H1 (cell line): ENCODE measurements around the gene MRM2. TPM values are rescaled to one million over a fixed set of nuclear protein-coding genes. Genes with fewer than 3 reads are reported as not detected.

ENCODE experiments used
- CTCF ChIA-PET: fragments of 300-600 bp; sonication (Branson Sonifier 250); formaldehyde crosslinking; loops from one replicate; lab custom pipeline; 2021; ENCODE audit not compliant: partially characterized antibody; lab: Charles Lee
- POLR2A ChIA-PET: fragments of 300-600 bp; sonication (Branson Sonifier 250); formaldehyde crosslinking; loops from one replicate; lab custom pipeline; 2021; ENCODE audit warnings: inconsistent platforms; ENCODE audit not compliant: partially characterized antibody; lab: Charles Lee
- DNase-seq, 2 experiments: peaks; one replicate each; pipeline versions ENCODE4 v3.0.0 to v3.0.0-alpha.2; 2010 to 2022; ENCODE audit warnings: low spot score in 2 of 2, low read depth in 1 of 2, mixed read lengths in 1 of 2
- FAIRE-seq: peaks from 2 replicates; lab custom pipeline; 2011; peaks lifted over from hg19 to GRCh38; lab: Jason Lieb, UNC
- H2AFZ ChIP-seq: 2 replicates; pipeline ENCODE4 v1.8.1; 2012; ENCODE audit warnings: low read length, inconsistent platforms
- H2AK5ac ChIP-seq: 2 replicates; pipeline ENCODE4 v1.6.1; 2013; ENCODE audit warnings: low read depth, low read length
- H2BK120ac ChIP-seq: replicated peaks from 2 replicates; pipeline ENCODE3; 2013; ENCODE audit warnings: low read depth, low read length, inconsistent platforms
- H2BK12ac ChIP-seq: 2 replicates; pipeline ENCODE4 v1.6.1; 2013; ENCODE audit warnings: low read depth, low read length
- H2BK15ac ChIP-seq: 2 replicates; pipeline ENCODE4 v1.6.1; 2013; ENCODE audit warnings: low read length
- H2BK20ac ChIP-seq: 2 replicates; pipeline ENCODE4 v1.6.1; 2013; ENCODE audit warnings: low read length
- H2BK5ac ChIP-seq: 2 replicates; pipeline ENCODE4 v1.6.1; 2013; ENCODE audit warnings: low read depth, low read length
- H3K14ac ChIP-seq: 2 replicates; pipeline ENCODE4 v1.6.1; 2013; ENCODE audit warnings: inconsistent platforms; ENCODE audit not compliant: insufficient read length
- H3K18ac ChIP-seq: 2 replicates; pipeline ENCODE4 v1.6.1; 2013; ENCODE audit warnings: low read length; ENCODE audit errors: extremely low read depth
- H3K23ac ChIP-seq: 2 replicates; pipeline ENCODE4 v1.6.1; 2013; ENCODE audit warnings: inconsistent platforms; ENCODE audit not compliant: insufficient read length
- H3K23me2 ChIP-seq: 2 replicates; pipeline ENCODE4 v1.6.1; 2013; ENCODE audit warnings: low read depth, low read length
- H3K27ac ChIP-seq: 2 replicates; pipeline ENCODE4 v1.6.1; 2011; ENCODE audit warnings: low read depth, low read length, inconsistent platforms
- H3K27me3 ChIP-seq, 4 experiments: replicated peaks in 1 of 4; 1 replicate in 1 of 4; 2 replicates in 3 of 4; pipeline versions ENCODE4 v1.6.1 to v1.8.1; 2011 to 2013; ENCODE audit warnings: low read length in 3 of 4, mild to moderate bottlenecking in 3 of 4, inconsistent platforms in 2 of 4, mixed read lengths in 2 of 4, moderate library complexity in 1 of 4; ENCODE audit not compliant: control insufficient read depth in 3 of 4, insufficient read depth in 3 of 4; ENCODE audit errors: extremely low read depth in 1 of 4
- H3K36me3 ChIP-seq, 4 experiments: 2 replicates each; pipeline versions ENCODE4 v1.6.1 to v1.8.1; 2011 to 2013; ENCODE audit warnings: mild to moderate bottlenecking in 4 of 4, low read length in 3 of 4, moderate library complexity in 2 of 4, control low read depth in 1 of 4, inconsistent platforms in 1 of 4; ENCODE audit not compliant: insufficient read depth in 4 of 4, control insufficient read depth in 2 of 4
- H3K4ac ChIP-seq: replicated peaks from 2 replicates; pipeline ENCODE3; 2013; ENCODE audit warnings: low read length, low read depth, mixed read lengths, inconsistent platforms; ENCODE audit not compliant: insufficient read length
- H3K4me1 ChIP-seq, 4 experiments: replicated peaks in 1 of 4; 1 replicate in 1 of 4; 2 replicates in 3 of 4; pipeline versions ENCODE4 v1.6.1 to v1.8.1; 2011 to 2013; ENCODE audit warnings: low read length in 3 of 4, inconsistent platforms in 2 of 4, mixed read lengths in 1 of 4; ENCODE audit not compliant: insufficient read depth in 4 of 4, control insufficient read depth in 3 of 4
- H3K4me2 ChIP-seq, 2 experiments: 2 replicates each; pipeline versions ENCODE4 v1.6.1 to v1.8.1; 2011 to 2013; ENCODE audit warnings: low read depth in 2 of 2, low read length in 2 of 2, control low read depth in 1 of 2, inconsistent platforms in 1 of 2, mild to moderate bottlenecking in 1 of 2; ENCODE audit not compliant: insufficient read depth in 1 of 2
- H3K4me3 ChIP-seq, 4 experiments: fragments of 200-600, 300-600 bp in 1 of 4; sonication (generic), shearing (Covaris generic), sonication (Bioruptor Twin) in 1 of 4; 2 replicates each; pipeline versions ENCODE4 v1.5.1 to v1.8.1; 2011 to 2016; ENCODE audit warnings: low read length in 4 of 4, low read depth in 3 of 4, control low read depth in 2 of 4, inconsistent platforms in 2 of 4, mild to moderate bottlenecking in 2 of 4, mixed read lengths in 1 of 4, moderate library complexity in 1 of 4; ENCODE audit not compliant: insufficient read depth in 2 of 4; ENCODE audit errors: extremely low read depth in 1 of 4
- H3K56ac ChIP-seq: replicated peaks from 2 replicates; pipeline ENCODE3; 2013; ENCODE audit warnings: low read depth, mild to moderate bottlenecking, mixed read lengths, low read length, inconsistent platforms; ENCODE audit not compliant: insufficient read length
- H3K79me1 ChIP-seq: 2 replicates; pipeline ENCODE4 v1.6.1; 2013; ENCODE audit warnings: low read depth, low read length, control low read depth
- H3K79me2 ChIP-seq, 2 experiments: 2 replicates each; pipeline versions ENCODE4 v1.6.1 to v1.8.1; 2012 to 2013; ENCODE audit warnings: low read length in 2 of 2, mild to moderate bottlenecking in 2 of 2, inconsistent platforms in 1 of 2; ENCODE audit not compliant: insufficient read depth in 2 of 2, control insufficient read depth in 1 of 2
- H3K9ac ChIP-seq, 4 experiments: replicated peaks in 1 of 4; 1 replicate in 1 of 4; 2 replicates in 3 of 4; pipeline versions ENCODE4 v1.6.1 to v1.8.1; 2011 to 2013; ENCODE audit warnings: low read depth in 3 of 4, low read length in 3 of 4, control low read depth in 2 of 4, mild to moderate bottlenecking in 2 of 4, moderate library complexity in 2 of 4, inconsistent platforms in 1 of 4; ENCODE audit errors: extremely low read depth in 1 of 4
- H3K9me3 ChIP-seq, 2 experiments: 2 replicates each; pipeline versions ENCODE4 v1.6.1 to v1.8.1; 2012 to 2013; ENCODE audit warnings: mild to moderate bottlenecking in 2 of 2, moderate library complexity in 2 of 2, control low read depth in 1 of 2, inconsistent platforms in 1 of 2, low read depth in 1 of 2, low read length in 1 of 2, mixed read lengths in 1 of 2; ENCODE audit not compliant: insufficient read depth in 2 of 2
- H4K20me1 ChIP-seq, 2 experiments: replicated peaks in 1 of 2; 2 replicates each; pipeline versions ENCODE3 to v1.8.1; 2011 to 2013; ENCODE audit warnings: inconsistent platforms in 2 of 2, low read length in 2 of 2, mild to moderate bottlenecking in 1 of 2; ENCODE audit not compliant: insufficient read depth in 2 of 2, control insufficient read depth in 1 of 2
- H4K5ac ChIP-seq: 2 replicates; pipeline ENCODE4 v1.6.1; 2013; ENCODE audit warnings: low read length, low read depth, mixed read lengths, inconsistent platforms; ENCODE audit not compliant: insufficient read length
- H4K8ac ChIP-seq: 2 replicates; pipeline ENCODE4 v1.8.0; 2013; ENCODE audit warnings: mild to moderate bottlenecking, moderate library complexity, low read length, inconsistent platforms; ENCODE audit not compliant: insufficient read depth; ENCODE audit errors: extremely low read depth
- H4K91ac ChIP-seq: replicated peaks from 2 replicates; pipeline ENCODE3; 2013; ENCODE audit warnings: low read length, mixed read lengths, inconsistent platforms; ENCODE audit not compliant: insufficient read length
- ASH2L ChIP-seq: fragments of 200-600, 300-600 bp; sonication (generic); IDR thresholded peaks from one replicate; pipeline ENCODE4 v1.7.1; 2017; ENCODE audit warnings: low read length
- CBX8 ChIP-seq: fragments of 300-800, 300-1000 bp; sonication (generic); IDR thresholded peaks from 2 replicates; pipeline ENCODE4 v1.7.1; 2016; ENCODE audit warnings: low read depth, low read length, borderline replicate concordance
- EP300 ChIP-seq, 2 experiments: IDR thresholded peaks; 1 replicate in 1 of 2; 2 replicates in 1 of 2; pipeline ENCODE4 v1.6.1; 2011 to 2012; ENCODE audit warnings: low read depth in 2 of 2, low read length in 2 of 2, mild to moderate bottlenecking in 2 of 2, borderline replicate concordance in 1 of 2, inconsistent platforms in 1 of 2, moderate library complexity in 1 of 2
- KDM1A ChIP-seq: fragments of 200-600, 300-600 bp; sonication (generic); IDR thresholded peaks from 2 replicates; pipeline ENCODE4 v1.7.1; 2016; ENCODE audit warnings: mild to moderate bottlenecking, low read length, borderline replicate concordance
- PHF8 ChIP-seq: fragments of 200-600 bp; sonication (generic); conservative IDR thresholded peaks from 2 replicates; pipeline ENCODE4 v1.7.1; 2012; ENCODE audit warnings: low read depth, mild to moderate bottlenecking, inconsistent platforms, low read length, moderate library complexity
- POLR2AphosphoS5 ChIP-seq: IDR thresholded peaks from 2 replicates; pipeline ENCODE4 v1.6.1; 2011; ENCODE audit warnings: low read depth, low read length
- SAP30 ChIP-seq: fragments of 300-600 bp; sonication (generic); IDR thresholded peaks from 2 replicates; pipeline ENCODE4 v1.7.1; 2012; ENCODE audit warnings: low read length, moderate library complexity, mild to moderate bottlenecking, inconsistent platforms; ENCODE audit not compliant: insufficient read depth, insufficient replicate concordance
- SRF ChIP-seq: IDR thresholded peaks from 2 replicates; pipeline ENCODE4 v1.6.1; 2011; ENCODE audit warnings: mild to moderate bottlenecking, low read depth, low read length, moderate library complexity
- TBP ChIP-seq: IDR thresholded peaks from 2 replicates; pipeline ENCODE4 v1.6.1; 2011; ENCODE audit warnings: low read depth, low read length, improper control_type of control experiment
- ZNF274 ChIP-seq: IDR thresholded peaks from 2 replicates; pipeline ENCODE4 v1.7.0; 2012; ENCODE audit warnings: low read length, borderline replicate concordance; ENCODE audit errors: extremely low read depth
- WGBS, 2 experiments: shearing (Covaris generic) in 1 of 2; methylation state at CpG; one replicate each; pipeline versions ENCODE4 v1.1.6 to v1.1.7; 2013 to 2015; ENCODE audit warnings: low lambda C conversion rate in 2 of 2, mixed read lengths in 2 of 2, inconsistent platforms in 1 of 2, low coverage in 1 of 2, missing lambda C conversion rate in 1 of 2; ENCODE audit not compliant: insufficient replicate concordance in 2 of 2, insufficient coverage in 1 of 2, insufficient read length in 1 of 2; ENCODE audit errors: extremely low coverage in 1 of 2, missing lambda C conversion rate in 1 of 2; 5-methylcytosine and 5-hydroxymethylcytosine counted together
- polyA plus RNA-seq, 7 experiments: library from polyadenylated mRNA; depleted of rRNA in 3 of 7; stranded (reverse) in 5 of 7; unstranded in 2 of 7; fragments of >200 nt in 5 of 7; fragments of 200-250 nt in 2 of 7; gene quantifications; 1 replicate in 5 of 7; 2 replicates in 1 of 7; 4 replicates in 1 of 7; pipeline versions ENCODE4 v1.2.1 to v1.2.3, GENCODE V29; 2011 to 2013; ENCODE audit warnings: missing spikeins in 2 of 7, mixed read lengths in 2 of 7
- total RNA-seq: library from RNA; stranded (reverse); fragmentation: NEBNext Ultra II Directional; extraction: Animal tissue kit (Norgen Biotek cat#: 25700); gene quantifications from 2 replicates; pipeline ENCODE4 v1.2.1, GENCODE V29; 2021

Gene MRM2
- total and polyA plus RNA-seq, 2 of the 8 experiments (the other 6 are each of a cell fraction or from before 2014, with no cell fraction given): 17.2 to 38.6 TPM

DNA sequence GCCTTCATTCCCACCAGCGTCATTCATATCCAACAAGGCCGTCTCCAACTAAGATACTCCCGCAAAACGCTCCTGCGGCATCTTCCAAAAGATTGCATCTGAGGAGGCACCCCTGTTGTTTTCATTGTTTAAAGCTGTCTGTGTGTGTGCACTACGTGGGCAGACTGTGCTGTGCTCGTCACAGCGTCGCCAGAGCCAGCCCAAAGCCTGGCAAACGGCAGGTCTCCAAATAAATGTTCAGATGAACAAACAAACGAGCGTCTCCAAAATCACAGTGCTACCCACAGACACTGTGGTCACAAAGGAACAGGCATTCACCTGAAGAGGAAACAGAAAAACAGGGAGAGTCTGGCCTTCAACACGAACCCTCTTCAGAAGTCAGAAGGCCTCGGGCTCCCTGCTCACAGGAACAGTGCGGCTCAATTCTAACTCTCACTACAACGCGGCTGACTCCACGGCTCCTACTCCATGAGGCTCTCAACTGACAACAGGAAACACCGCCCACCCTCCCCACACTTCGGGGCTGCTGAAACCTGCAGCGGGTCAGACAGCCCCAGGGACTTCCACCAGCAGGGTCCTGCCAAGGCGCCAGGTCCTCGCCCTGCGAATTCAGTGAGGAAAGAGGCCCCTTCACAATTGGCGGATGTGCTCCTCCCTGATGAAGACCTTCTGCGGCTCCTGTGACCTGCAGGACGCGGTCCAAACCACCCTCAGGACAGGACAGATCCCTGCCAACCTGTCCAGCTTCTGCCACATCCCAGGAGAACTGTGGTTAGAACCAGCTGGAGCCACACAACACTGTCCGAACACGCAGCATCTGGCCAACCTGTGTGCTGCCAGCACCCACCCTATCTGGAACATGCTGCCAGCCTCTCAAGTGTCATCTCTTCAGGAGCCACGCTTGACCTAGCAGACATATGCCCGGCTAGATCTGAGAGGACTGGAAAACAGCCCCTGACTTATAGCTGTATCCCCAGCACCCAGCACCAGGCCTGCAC is 45.3 kb downstream of the MRM2 start:
- H2BK15ac ChIP-seq: no peak overlapping the region
- H4K5ac ChIP-seq: no peak overlapping the region
- H3K18ac ChIP-seq: no peak overlapping the region
- no peaks in the 10 kb centered on the region for H3K4me1 ChIP-seq
- no peak overlapping the region for H3K23ac ChIP-seq
- peaks cover 4 to 13% of the 10 kb centered on the region in 2 experiments for H4K20me1 ChIP-seq
- H2BK5ac ChIP-seq: no peak overlapping the region
- no peak overlapping the region for H2AFZ ChIP-seq
- no peak overlapping the region for H4K8ac ChIP-seq
- no peak overlapping the region for H3K14ac ChIP-seq
- peaks cover 0 to 6% of the 10 kb centered on the region in 2 experiments; a peak in 1 of 4 replicates for H3K79me2 ChIP-seq
- H3K9me3 ChIP-seq: peaks cover 8 to 11% of the 10 kb centered on the region in 2 experiments
- no peaks in the 10 kb centered on the region; the same call in none of the 2 replicates for H3K79me1 ChIP-seq
- H4K91ac ChIP-seq: no peak overlapping the region
- DNase-seq: no peak
- ChIA-PET POLR2A (no interaction called here), CTCF (interaction anchor here (0.7 to 2.6 kb wide), 12 partner anchors 10 to 240 kb away, joined by 3 to 9 read pairs (median 4); no protein-coding TSS in a partner anchor)
- peaks cover 0 to 25% (median 14%) of the 10 kb centered on the region in 4 experiments; a peak in 5 of 8 replicates for H3K36me3 ChIP-seq
- H3K23me2 ChIP-seq: no peaks in the 10 kb centered on the region
- no peak overlapping the region for H2BK120ac ChIP-seq
- no peak overlapping the region for H3K27ac ChIP-seq
- H3K4me2 ChIP-seq: no peak overlapping the region
- no peak overlapping the region for H2AK5ac ChIP-seq
- H2BK12ac ChIP-seq: no peak overlapping the region
- H3K4ac ChIP-seq: no peak overlapping the region
- H3K4me3 ChIP-seq: no peak overlapping the region
- H3K9ac ChIP-seq: no peak overlapping the region
- H3K56ac ChIP-seq: no peak overlapping the region
- no peak overlapping the region for H2BK20ac ChIP-seq
- no peaks in the 10 kb centered on the region for H3K27me3 ChIP-seq
- no peak for FAIRE-seq
- WGBS, 2 experiments: 95% methylated on average over 30 of the region's 32 CpGs; no CpG with 5 or more reads in 1 of the 2 experiments
- TF ChIP-seq TBP (no peak), EP300 (IDR thresholded peaks at IDR 0.05; ENCODE audit: borderline replicate concordance in 1 of 2, low read depth in 2 of 2, low read length in 2 of 2) (no peak), CBX8 (no peak), ASH2L (no peak), POLR2AphosphoS5 (no peak), ZNF274 (no peak), SAP30 (no peak), KDM1A (no peak), SRF (no peak), PHF8 (no peak)
